HG03175 (cell line): ENCODE results near the gene MYO5B.
"Not testable (repeated sequence)": the region's sequence is repeated elsewhere in the genome, so short reads cannot be mapped to it uniquely, and the experiment has no call there.

Experiments used
- ATAC-seq: cut with Tn5 transposase; IDR thresholded peaks from one replicate; pipeline ENCODE4 v1.9.1; 2021; ENCODE audit warnings: mild to moderate bottlenecking, moderate library complexity; ENCODE audit not compliant: unreplicated experiment

The MYO5B gene

DNA sequence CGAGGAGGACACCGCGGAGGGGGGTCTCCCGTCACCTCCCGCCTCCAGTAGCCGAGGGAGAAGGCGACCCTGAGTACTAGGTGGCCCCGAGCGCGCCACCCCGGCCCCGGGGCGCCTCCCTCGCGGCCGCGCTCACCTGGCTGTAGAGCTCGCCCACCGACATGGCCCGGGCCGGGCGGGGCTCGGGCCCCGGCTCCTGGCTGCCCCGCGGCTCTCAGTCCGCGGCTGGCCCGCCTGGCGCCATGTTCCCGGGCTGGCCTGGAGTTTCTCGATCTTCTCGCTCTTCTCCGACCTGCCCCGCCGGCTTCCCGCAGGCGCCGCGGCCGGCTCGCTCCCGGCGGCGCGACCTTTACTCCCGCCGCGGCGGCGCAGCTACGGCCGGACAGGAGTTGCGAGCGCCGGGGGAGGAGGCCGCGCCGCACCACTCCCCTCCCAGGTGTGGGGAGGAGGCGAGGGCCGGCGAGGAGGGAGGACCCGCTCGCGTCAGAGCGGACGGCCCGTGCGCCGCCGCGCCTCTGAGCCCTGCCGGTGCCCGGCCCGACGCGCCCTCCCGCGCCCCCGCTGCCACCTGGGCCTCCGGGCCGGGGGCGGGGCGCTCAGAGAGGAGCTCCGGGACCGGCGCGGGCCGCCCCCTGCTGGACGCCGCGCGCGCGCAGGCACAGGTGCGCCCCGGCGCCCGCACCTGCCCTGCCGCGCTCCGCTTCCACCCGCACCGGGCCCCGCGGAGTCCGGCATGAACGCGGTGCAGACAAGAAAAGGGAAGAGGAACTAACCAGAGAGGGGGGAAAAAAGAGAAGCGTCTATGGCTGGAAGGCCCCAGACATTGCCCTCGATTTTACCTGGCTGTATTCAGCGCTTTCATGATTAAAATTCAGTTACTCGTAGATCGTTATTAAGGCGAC, at the start of gene MYO5B:
Gene MYO5B (minus strand): TSS at position 517 of the 902 bp plus-strand sequence. CDS start 354 bp downstream, at position 163.
- peak; percentile 80 for ATAC-seq

DNA sequence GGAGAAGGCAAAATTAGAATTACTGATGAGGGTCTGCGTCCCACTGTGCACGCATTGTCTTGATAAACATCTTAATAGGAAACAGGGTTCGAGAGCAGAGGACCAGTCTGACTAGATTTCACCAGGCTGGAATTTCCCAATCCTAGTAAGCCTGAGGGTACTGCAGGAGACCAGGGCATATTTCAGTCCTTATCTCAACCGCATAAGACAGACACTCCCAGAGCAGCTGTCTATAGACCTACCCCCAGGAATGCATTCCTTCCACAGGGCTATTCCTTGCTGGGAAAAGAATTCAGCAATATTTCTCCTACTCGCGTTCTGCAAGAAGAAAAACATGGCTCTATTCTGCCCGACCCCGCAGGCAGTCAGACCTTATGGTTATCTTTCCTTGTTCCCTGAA, 46.8 kb upstream of the MYO5B start:
- not testable (repeated sequence) for ATAC-seq

DNA sequence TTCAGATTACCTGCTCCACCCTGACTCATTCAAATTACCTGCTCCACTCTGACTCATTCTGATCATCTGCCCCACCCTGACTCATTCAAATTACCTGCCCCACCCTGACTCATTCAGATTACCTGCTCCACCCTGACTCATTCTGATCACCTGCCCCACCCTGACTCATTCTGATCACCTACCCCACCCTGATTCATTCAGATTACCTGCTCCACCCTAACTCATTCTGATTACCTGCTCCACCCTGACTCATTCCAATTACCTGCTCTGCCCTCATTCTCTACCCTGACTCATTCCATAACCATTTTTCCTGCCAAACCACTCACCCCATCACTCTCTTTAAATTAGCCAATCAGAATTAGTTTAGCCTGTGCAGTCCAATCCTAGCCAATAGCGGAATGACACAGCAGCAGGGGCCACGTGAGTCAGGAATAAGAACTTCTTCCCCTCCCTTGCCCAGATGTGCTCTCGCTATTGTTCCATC, 45.2 kb upstream of the MYO5B start:
- ATAC-seq: no peak

DNA sequence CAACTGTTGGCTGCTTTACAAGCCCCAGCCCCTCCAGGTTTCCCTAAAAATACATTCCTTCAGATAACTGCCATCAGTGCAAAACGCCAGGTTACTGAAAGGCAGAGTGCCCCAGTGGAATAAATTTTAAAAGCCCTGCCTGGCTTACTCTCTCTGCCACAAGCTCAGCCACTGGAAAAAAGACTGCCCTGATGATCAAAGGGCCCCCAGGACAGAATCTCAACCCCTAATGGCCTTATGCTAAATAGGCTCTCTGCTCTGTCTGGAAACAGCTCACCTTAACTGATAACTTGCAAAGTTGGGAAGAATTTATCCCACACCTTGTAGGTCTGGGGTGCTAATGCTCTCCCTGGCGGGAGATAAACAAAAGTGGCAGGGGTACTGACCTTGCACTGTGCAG, 37.5 kb upstream of the MYO5B start:
- ATAC-seq: no peak

DNA sequence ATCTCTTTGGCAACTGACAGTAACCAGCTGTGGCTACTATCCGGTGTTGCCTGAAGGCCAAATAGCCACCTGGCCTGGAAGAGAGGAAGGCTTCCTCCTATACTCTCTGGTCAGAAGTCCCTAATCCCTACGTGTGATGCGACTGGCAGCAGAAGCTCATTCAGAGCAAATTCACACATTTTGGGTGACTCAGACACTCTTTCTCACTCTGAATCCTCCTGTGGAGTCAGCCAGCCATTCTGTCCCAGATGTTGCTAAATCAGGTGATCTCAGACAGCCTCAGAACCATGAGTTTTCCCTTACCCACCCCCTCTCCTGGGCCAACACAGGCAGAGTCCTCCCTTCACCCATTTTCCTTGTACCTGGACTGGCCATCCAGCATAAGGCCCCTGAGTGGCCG, 36.7 kb upstream of the MYO5B start:
- ATAC-seq: no peak

DNA sequence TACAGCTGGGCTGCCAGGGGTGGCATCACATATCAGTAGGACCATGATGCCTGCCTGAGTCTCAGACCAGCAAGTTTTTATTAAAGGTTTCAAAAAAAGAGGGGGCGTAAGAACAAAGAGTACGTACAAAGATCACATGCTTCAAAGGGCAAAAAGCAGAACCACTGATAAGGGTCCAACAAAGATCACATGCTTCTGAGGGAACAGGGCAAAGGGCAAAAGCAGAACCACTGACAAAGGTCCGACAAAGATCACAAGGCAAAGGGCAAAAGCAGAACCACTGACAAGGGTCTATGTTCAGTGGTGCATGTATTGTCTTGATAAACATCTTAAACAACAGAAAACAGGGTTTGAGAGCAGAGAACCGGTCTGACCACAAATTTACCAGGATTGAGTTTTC, 25.3 kb upstream of the MYO5B start:
- ATAC-seq: not testable (repeated sequence)

DNA sequence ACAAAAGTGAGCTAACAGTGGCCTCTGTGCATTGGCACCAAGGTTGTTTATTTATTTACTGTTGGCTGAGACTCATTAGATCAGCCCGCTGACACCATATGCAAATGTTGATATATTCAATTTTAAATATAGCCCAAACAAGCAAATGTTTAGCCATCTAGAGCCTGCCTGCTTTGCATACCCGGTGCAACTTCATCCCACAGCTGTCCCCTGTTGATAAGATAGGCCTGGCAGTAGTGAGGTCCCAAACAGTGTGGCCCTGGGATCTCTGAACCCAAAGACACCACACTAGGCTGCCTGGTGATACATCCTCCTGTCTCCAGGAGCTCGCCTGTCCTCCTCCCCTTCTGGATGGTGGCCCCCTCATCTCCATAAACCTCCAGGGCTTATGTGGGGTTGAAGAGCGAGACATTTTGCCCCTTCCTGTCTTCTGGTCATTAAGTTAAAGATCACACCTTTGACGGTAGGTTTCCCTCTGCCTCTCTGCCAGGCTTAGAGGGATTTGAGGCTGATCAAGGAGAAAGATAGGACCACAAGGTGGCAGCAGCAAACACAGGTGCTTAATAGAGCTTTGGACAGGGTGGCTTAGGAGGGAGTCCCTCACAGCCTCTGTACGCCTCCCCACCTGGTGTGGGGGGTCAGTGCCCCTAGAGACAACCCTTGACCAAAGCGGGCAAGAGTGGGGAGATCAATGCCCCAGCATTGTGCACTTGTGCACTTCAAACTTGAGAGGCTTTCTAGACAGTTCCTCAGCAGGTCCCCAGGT, 23.7 kb upstream of the MYO5B start:
- peak; percentile 79 for ATAC-seq

DNA sequence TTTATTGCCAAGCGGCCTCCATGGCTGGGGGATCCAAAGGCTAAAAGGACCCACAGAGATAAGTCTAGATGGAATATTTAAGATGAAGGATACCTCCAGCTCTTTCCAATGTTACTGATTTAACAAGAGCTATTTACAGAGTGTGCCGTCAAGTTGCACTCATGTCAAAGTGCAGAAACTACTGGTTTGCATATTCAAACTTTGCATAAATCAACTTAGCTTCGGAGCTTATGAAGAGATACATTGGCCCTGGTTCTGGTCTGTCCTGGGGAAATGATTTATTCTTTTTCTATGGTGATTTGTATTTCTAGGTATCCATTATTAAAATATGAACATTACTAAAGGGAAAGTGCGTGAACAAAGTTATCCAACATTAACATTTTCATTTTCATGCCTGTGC, 14.4 kb upstream of the MYO5B start:
- ATAC-seq: no peak

DNA sequence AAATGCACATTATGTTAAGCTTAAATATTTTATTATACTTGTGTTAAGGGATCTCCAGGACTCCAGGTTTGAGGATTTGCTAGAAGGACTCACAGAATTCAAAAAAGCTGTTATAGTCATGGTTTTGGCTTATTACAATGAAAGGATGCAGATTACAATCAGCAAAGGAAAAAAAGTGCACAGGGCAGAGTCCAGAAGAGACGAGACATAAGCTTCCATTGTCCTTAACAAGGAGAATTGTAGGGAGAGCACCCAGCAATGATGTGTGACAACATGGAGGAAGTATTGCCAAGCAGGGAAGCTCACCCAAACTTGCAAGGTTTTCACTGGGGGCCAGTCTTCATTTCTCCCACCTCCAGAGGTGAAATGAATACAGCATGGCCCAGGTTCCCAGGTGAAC, 12.8 kb upstream of the MYO5B start:
- no peak for ATAC-seq

DNA sequence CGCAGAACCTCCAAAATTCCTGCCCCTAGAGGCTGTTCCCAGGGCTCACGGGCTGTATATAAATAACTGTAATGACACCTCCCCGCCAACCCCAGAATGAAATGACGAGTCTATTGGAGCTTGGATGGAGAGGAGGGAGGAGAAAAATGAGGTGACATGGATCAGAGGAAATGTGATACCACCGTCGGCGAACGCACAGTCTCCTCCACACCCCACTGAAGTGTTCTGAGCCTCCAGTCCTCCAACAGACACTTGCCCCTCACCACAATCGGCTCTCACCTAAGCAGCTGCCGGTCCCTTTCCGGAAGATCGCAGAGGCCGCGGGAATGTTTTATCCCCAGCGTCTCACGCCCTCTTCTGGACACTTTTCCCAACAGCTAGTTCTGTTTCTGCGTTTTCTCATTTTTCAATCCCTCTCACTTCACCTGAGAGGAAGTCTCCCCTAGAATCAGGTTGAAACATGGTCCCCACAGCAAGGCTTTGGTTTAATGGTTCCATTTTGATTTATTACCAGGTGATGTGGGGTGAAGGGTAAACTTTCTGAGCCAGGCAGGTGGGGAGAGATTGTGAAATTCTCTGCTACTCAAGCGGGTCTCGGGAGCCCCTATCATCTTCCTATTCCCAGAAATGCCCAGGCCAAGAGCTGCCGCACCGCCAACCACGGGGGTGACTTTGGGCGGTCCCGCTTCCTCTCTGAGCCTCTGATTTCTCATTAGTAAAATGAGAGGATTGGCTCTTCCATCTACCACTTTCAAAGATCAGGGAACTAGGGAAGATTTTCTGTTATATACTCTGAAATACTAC, 9.1 kb upstream of the MYO5B start:
- no peak for ATAC-seq

DNA sequence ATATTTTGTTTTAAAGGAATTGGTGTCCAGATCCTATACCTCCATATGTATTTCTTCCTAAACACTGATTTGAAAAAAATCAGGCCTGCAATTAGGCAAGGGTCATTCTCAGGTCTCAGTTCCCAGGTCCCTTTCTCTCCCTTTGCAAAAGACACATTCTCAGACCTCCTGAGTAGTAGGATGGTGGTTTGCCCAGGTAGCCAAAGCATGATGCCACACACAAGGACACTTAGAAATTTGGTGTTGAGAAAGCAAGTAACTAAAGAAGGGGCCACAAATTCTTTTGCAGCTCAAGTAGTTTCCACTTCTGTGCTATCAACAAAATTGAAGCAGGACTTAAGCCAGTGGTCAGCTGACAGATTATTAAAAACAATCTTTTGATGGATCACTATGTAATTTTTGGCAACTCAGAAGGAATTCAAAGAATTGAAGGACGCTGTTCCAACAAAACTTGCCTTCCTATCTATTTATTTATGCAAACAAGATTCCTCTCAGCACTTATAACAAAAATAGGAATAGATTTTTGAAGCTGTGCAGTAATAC, 6.6 kb upstream of the MYO5B start:
- no peak for ATAC-seq

DNA sequence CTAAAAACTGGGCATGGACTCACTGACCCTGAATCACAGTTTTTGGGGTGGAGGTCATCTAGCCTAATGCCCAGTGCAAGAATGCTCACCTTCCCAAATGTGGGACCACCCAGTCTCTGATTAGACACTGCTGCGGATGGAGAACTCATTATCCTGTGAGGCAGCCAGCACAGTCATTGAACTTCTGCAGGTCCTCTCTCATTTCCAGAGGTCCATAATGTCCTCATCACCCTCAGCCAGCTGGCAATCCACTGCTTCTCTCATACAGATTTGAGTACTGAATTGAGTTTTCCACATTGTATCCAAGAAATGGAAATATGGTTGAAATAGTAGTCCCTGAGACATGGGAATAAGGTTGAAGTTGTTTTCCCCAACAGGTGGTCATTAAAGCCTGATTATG, 5.0 kb upstream of the MYO5B start:
- ATAC-seq: no peak

DNA sequence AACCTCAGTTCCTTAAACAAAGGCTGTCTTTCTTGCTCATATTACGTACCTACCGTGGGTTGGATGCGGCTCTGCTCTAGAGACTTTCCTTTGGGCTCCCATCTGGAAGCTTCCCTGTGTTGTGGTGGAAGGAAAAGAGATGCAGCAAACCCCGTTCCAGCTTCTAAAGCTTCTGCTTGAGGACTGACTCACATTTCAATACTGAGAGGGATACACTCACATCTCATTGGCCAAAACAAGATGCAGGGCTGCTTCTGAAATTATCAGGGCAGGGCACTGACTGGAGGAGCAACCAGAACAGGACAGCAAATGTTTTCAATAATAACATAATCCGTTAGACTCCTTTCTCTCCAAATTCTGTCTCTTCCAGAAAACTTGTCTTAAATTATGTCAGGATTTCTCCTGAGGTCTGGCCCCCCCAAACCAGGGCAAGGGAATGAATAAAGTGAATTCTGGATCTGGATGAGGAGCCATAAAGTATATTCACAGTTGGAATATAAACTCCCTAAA, 4.5 kb upstream of the MYO5B start:
- ATAC-seq: no peak

DNA sequence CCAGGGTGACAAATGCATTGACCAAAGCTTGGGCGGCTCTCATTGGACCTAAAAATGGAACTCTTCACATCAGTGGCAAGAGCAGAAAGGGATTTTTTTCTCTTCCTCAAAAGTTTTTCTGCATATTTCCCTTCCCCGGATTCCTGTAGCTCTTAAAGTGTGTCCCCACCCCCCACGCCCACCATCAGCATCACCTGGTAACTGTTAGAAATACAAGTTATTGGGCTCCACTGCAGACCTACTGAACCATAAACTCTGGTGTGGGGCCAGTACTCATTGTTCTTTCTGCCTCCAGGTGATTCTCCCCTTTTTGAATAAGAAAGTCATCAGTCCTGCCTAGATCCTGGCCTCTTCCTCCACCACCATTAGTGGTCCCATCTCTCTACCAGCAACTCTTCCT, 1.3 kb upstream of the MYO5B start:
- ATAC-seq: no peak

DNA sequence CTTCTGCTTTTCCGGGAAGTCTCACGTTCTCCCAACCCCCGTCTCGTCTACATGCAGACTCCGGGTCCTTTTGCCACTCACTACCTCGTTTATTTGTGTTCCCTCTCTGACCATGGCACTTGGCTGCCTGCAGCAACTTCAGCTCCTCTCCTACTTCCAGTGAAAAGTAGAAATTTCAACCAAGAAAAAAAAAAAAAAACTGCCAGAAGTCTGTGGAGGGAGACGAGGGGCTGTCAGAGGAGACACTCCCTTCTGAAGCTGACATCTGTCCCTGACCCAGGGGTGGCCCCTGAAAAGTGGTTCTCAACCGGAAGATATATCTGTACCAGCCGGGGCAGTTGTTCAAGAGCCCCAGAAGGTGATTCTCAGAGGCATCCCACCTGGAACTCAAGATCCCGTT, 742 bp upstream of the MYO5B start:
- ATAC-seq: no peak

DNA sequence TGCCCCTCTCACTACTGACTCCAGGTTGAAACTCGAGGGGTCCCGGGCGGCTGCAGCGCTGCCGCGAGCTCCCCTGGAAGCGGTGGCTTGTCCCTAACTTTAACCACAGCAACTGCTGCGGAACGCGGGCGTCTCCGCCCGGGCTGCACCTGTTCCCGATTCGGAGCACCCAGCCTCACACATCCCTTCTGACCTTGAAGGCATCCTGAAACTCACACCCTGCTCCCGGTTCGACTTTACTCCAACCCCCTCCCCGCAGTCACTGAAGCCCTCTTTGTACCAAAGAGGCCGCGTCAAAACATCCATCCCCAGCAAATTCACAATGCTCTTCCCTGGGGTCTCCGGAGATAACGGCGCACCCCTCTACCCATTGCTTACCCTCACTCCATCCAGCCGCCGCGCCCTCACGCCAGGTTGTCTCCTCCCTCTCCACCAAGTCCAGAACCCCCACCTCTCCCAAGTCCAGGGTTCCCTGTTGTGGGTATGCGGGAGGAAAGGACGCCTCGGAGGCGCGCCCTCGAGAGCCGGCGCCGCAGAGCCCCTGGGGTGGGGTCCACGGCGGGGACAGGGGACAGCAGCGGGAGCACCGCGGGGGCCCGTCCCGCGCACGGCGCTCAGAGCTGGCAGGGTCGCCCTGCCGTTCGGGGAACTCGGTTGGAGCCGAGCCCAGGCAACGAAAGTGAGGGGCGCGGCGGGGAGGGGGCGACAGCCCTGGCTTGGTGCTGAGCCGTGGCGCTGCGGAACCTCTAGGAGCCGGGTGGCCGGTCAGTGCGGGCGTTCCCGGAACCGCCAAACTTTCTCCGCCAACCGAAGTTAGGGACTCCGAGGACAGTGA, 934 bp downstream of the MYO5B start:
- no peak for ATAC-seq

DNA sequence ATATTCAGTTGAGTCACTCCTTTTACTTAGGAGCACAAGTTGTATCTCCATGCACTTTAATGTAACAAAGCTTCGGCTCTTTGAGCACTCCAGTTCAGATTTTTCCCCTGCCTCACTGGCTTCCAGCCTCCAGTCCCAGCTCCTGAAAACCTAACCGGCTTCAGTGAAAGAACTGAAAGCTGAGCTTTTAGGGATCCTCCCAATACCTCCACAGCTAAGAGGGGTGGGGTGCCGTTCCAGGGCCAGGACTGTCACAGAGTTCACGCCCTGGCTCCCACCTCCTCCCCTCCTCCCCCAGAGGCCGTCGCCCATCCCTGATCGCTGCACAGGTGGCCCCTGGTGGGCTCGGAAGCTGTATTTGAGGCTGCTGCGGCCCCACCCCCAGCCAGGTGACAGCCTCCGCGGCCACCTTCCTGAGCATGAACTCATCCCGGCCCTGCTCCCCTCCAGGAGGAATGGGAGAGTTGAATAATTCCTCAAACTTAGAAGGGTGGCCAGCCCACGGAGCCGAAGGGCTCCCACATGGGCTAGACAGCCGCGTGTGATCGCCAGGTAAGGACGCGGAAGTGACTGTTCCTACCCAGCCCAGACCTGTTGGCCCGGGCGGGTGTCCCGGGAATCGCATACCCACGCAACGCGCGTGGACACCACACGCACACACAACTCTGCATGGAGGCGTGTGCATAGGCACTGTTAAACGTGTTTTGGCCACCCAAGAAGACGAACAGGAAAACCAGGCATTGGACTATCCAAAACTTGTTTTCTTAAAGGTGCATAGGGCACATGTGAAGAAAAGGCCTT, 1.8 kb downstream of the MYO5B start:
- no peak for ATAC-seq

DNA sequence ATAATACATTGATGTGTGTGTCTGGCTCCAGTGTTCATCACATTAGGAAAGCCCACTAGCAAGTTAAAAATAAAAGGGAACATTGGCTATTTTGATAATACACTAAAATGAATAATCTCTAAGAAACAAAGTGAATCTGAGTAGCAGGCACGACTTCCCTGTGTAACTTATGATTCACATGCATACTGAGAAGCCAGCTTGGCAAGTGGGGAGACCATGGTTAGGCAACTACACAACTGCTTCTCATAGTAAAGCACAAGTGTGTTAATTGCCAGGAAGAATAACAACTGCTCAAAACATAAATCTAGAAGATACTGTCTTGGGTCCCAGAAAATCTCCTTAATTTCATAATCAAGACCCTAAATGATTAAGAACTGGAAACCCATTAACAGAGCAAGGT, 4.0 kb downstream of the MYO5B start:
- no peak for ATAC-seq

DNA sequence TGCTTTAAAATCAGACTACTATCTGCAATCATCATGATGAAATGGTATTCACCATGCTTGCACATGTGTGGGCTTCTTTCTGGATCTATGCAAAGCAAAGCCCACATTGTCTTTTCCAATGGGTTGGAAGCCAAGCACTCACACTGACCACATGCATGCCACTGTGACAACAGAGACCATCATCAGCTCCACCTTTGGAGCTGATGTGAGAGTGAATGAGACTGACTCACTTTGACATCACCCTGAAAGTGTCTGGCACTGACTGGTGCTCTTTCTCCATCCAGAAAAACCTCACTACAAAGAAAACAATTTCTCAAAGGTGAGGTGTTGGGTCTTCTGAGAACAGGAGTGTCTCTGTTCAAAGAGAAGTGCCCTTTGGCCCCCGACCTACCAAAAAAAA, 4.7 kb downstream of the MYO5B start:
- no peak for ATAC-seq
